DND-41 (cell line): ENCODE measurements around the gene MCM6.

Experiments used
- EZH2 ChIP-seq: IDR thresholded peaks from 3 replicates; pipeline ENCODE4 v1.6.1; 2012; ENCODE audit warnings: borderline replicate concordance, low read depth, mild to moderate bottlenecking, moderate library complexity, low read length, inconsistent platforms; ENCODE audit not compliant: severe bottlenecking
- TF ChIP-seq, protein P1 (sequence below): IDR thresholded peaks from 2 replicates; pipeline ENCODE4 v1.5.1; 2012; ENCODE audit warnings: borderline replicate concordance, low read length, moderate library complexity, mild to moderate bottlenecking; ENCODE audit not compliant: poor library complexity, severe bottlenecking; ENCODE audit errors: extremely low read depth

DNA sequence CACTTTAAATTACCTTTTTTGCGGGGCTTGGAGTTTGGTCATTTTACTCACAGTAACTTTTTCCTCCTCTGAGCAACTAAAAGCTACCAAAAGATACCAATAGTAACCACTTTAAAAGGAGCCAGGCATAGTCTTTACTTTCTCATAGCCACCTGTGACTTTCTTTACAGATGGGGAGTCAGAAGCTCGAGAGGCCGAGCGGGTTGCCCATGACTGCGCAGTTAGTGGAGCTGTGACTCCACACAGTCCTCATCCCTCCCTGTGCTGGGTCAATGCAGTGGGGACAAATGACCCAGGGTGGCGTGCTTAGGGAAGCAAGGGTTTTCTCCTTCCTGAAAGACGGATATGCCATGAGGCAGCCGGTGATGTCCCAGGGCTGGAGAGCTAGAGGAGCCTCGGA is 51.1 kb downstream of the MCM6 start:
- TF ChIP-seq, protein P1, sequence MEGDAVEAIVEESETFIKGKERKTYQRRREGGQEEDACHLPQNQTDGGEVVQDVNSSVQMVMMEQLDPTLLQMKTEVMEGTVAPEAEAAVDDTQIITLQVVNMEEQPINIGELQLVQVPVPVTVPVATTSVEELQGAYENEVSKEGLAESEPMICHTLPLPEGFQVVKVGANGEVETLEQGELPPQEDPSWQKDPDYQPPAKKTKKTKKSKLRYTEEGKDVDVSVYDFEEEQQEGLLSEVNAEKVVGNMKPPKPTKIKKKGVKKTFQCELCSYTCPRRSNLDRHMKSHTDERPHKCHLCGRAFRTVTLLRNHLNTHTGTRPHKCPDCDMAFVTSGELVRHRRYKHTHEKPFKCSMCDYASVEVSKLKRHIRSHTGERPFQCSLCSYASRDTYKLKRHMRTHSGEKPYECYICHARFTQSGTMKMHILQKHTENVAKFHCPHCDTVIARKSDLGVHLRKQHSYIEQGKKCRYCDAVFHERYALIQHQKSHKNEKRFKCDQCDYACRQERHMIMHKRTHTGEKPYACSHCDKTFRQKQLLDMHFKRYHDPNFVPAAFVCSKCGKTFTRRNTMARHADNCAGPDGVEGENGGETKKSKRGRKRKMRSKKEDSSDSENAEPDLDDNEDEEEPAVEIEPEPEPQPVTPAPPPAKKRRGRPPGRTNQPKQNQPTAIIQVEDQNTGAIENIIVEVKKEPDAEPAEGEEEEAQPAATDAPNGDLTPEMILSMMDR, result no peak
- TF ChIP-seq EZH2, result no peak
